Osteoblast (primary cell): ENCODE data around the gene SLC25A19. TPM values are rescaled to one million over a fixed set of nuclear protein-coding genes. Genes with fewer than 3 reads are reported as not detected.

Experiments
- DNase-seq: peaks from one replicate; pipeline ENCODE4 v3.0.0; 2011; ENCODE audit warnings: low spot score, mixed read lengths; ENCODE audit not compliant: insufficient read length; ENCODE audit errors: missing footprints
- H2AFZ ChIP-seq: 2 replicates; pipeline ENCODE4 v1.6.0; 2011; ENCODE audit warnings: mild to moderate bottlenecking, low read length
- H3K27ac ChIP-seq: 2 replicates; pipeline ENCODE4 v1.5.1; 2011; ENCODE audit warnings: mild to moderate bottlenecking, low read depth, low read length, moderate library complexity
- H3K27me3 ChIP-seq: 2 replicates; pipeline ENCODE4 v1.6.0; 2012; ENCODE audit warnings: mild to moderate bottlenecking, control low read depth, inconsistent platforms, low read length, moderate library complexity; ENCODE audit not compliant: insufficient read depth
- H3K36me3 ChIP-seq: 2 replicates; pipeline ENCODE4 v1.5.1; 2011; ENCODE audit warnings: mild to moderate bottlenecking, low read length, control low read depth, moderate library complexity; ENCODE audit not compliant: insufficient read depth
- H3K4me1 ChIP-seq: 2 replicates; pipeline ENCODE4 v1.5.1; 2011; ENCODE audit warnings: mild to moderate bottlenecking, low read length, control low read depth, moderate library complexity; ENCODE audit not compliant: insufficient read depth
- H3K4me2 ChIP-seq: 2 replicates; pipeline ENCODE4 v1.6.0; 2011; ENCODE audit warnings: mild to moderate bottlenecking, low read length; ENCODE audit not compliant: insufficient read depth
- H3K4me3 ChIP-seq: fragments of 200-600 bp; sonication (generic); 3 replicates; pipeline ENCODE4 v1.5.1; 2012; ENCODE audit warnings: mild to moderate bottlenecking, low read length, inconsistent platforms; ENCODE audit not compliant: insufficient read depth
- H3K79me2 ChIP-seq: 2 replicates; pipeline ENCODE4 v1.6.0; 2012; ENCODE audit warnings: mild to moderate bottlenecking, low read length, control low read depth, inconsistent platforms; ENCODE audit not compliant: insufficient read depth
- H3K9me3 ChIP-seq: 2 replicates; pipeline ENCODE4 v1.5.1; 2011; ENCODE audit warnings: low read depth, low read length, control low read depth
- H4K20me1 ChIP-seq: 2 replicates; pipeline ENCODE4 v1.6.0; 2012; ENCODE audit warnings: mild to moderate bottlenecking, low read length, control low read depth; ENCODE audit not compliant: insufficient read depth
- total RNA-seq: library from RNA; depleted of rRNA; stranded (reverse); fragments of >200 nt; gene quantifications from 2 replicates; pipeline ENCODE4 v1.2.3, GENCODE V29; 2012
- TF ChIP-seq, protein P1 (sequence below): IDR thresholded peaks from 2 replicates; pipeline ENCODE4 v1.5.1; 2011; ENCODE audit warnings: mild to moderate bottlenecking, low read depth, low read length, moderate library complexity; ENCODE audit errors: extremely low read depth

Gene SLC25A19
- total RNA-seq, 1 donor: 4.7 TPM

- TF ChIP-seq, protein P1, sequence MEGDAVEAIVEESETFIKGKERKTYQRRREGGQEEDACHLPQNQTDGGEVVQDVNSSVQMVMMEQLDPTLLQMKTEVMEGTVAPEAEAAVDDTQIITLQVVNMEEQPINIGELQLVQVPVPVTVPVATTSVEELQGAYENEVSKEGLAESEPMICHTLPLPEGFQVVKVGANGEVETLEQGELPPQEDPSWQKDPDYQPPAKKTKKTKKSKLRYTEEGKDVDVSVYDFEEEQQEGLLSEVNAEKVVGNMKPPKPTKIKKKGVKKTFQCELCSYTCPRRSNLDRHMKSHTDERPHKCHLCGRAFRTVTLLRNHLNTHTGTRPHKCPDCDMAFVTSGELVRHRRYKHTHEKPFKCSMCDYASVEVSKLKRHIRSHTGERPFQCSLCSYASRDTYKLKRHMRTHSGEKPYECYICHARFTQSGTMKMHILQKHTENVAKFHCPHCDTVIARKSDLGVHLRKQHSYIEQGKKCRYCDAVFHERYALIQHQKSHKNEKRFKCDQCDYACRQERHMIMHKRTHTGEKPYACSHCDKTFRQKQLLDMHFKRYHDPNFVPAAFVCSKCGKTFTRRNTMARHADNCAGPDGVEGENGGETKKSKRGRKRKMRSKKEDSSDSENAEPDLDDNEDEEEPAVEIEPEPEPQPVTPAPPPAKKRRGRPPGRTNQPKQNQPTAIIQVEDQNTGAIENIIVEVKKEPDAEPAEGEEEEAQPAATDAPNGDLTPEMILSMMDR: no peak
- H3K9me3 ChIP-seq: no peaks in the 10 kb centered on the region
- no peaks in the 10 kb centered on the region for H4K20me1 ChIP-seq
- no peaks in the 10 kb centered on the region for H3K27me3 ChIP-seq
- no peak overlapping the region for H2AFZ ChIP-seq
- no peaks in the 10 kb centered on the region for H3K4me1 ChIP-seq
- H3K4me3 ChIP-seq: no peak overlapping the region
- peak; percentile 48 for DNase-seq
- H3K4me2 ChIP-seq: no peak overlapping the region
- no peaks in the 10 kb centered on the region for H3K79me2 ChIP-seq
- no peaks in the 10 kb centered on the region for H3K36me3 ChIP-seq
- H3K27ac ChIP-seq: no peak overlapping the region
Measured at GRCh38 chr17:75307957-75308731, 18.9 kb upstream of the SLC25A19 start.

GRCh38 chr17:75301502-75302206 lies 12.4 kb upstream of the SLC25A19 start:
- Histone ChIP-seq H3K4me2 (no peak overlapping the region), H4K20me1 (no peaks in the 10 kb centered on the region), H3K27ac (no peak overlapping the region), H3K9me3 (no peaks in the 10 kb centered on the region), H3K4me3 (no peak overlapping the region), H3K79me2 (no peaks in the 10 kb centered on the region), H2AFZ (no peak overlapping the region), H3K4me1 (no peaks in the 10 kb centered on the region), H3K27me3 (no peaks in the 10 kb centered on the region), H3K36me3 (no peaks in the 10 kb centered on the region)
- TF ChIP-seq, protein P1: no peak
- DNase-seq: no peak

GRCh38 chr17:75301049-75301448 lies 11.8 kb upstream of the SLC25A19 start:
- H3K27ac ChIP-seq: no peak overlapping the region
- no peak overlapping the region for H3K4me2 ChIP-seq
- no peak for DNase-seq
- TF ChIP-seq, protein P1: no peak
- no peaks in the 10 kb centered on the region for H3K79me2 ChIP-seq
- no peaks in the 10 kb centered on the region for H3K36me3 ChIP-seq
- no peak overlapping the region for H3K4me3 ChIP-seq
- no peaks in the 10 kb centered on the region for H4K20me1 ChIP-seq
- no peaks in the 10 kb centered on the region for H3K4me1 ChIP-seq
- H3K27me3 ChIP-seq: no peaks in the 10 kb centered on the region
- no peaks in the 10 kb centered on the region for H3K9me3 ChIP-seq
- no peak overlapping the region for H2AFZ ChIP-seq

DNA sequence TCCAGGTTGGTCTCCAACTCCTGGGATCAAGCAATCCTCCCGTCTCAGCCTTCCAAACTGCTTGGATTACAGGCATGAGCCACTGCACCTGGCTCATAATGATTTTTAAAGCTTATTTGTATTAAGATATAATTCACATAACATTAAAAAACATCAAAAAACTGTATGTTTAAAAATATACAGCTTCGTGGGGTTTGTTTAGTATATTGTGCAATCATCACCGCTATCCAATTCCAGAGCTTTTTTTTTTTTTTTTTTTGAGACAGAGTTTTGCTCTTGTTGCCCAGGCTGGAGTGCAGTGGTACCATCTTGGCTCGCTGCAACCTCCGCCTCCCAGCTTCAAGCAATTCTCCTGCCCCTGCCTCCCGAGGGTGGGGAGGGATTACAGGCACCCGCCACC lies 11.0 kb upstream of the SLC25A19 start:
- Histone ChIP-seq H3K79me2 (no peaks in the 10 kb centered on the region), H3K4me3 (no peak overlapping the region), H3K27ac (no peak overlapping the region), H3K4me1 (no peaks in the 10 kb centered on the region), H3K4me2 (no peak overlapping the region), H3K36me3 (no peaks in the 10 kb centered on the region), H2AFZ (no peak overlapping the region), H3K9me3 (no peaks in the 10 kb centered on the region), H3K27me3 (no peaks in the 10 kb centered on the region), H4K20me1 (no peaks in the 10 kb centered on the region)
- DNase-seq: no peak
- TF ChIP-seq, protein P1: no peak
